Measurements from ENCODE around the gene DYRK1A.
A peak's percentile ranks its signal among the peaks of the same experiment; 100 is the strongest.

DYRK1A gene

DNA sequence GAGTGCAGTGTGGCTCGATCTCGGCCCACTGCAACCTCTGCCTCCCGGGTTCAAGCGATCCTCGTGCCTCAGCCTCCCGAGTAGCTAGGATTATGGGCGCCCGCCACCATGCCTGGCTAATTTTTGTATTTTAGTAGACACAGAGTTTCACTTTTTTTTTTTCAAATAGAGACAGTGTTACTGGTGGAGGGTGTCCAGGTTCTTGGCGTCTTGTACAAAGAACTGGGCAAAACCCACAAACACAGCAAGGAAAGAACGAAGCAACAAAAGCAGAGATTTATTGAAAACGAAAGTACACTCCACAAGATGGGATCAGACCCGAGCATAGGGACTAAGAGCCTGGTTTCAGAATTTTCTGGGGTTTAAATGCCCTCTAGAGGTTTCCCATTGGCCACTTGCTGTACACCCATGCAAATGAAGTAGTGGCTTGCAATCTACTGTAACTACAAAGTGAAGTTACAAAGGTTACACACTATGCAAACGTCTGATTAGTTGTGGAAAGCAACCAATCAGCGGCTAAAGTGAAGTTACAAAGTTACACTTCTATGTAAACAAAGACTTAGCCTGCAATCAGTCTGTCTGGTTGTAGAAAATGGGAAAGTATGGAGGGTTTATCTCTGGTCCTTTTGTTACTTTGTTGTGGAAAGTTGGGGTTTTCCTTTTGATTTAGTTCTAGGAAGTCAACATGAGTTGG is 199.1 kb downstream of the DYRK1A start:
- H3K36me3 ChIP-seq (ENCODE audit: insufficient read depth, low read length), result no peaks in the 10 kb centered on the region
- no peaks in the 10 kb centered on the region for H3K9me3 ChIP-seq (ENCODE audit: insufficient read depth, low read depth, low read length)
- peak overlapping the region; percentile 89 for H2AFZ ChIP-seq (ENCODE audit: low read length)
- no peak for TF ChIP-seq EZH2phosphoT487 (IDR thresholded peaks at IDR 0.05; ENCODE audit: borderline replicate concordance)
- TF ChIP-seq, protein P1, sequence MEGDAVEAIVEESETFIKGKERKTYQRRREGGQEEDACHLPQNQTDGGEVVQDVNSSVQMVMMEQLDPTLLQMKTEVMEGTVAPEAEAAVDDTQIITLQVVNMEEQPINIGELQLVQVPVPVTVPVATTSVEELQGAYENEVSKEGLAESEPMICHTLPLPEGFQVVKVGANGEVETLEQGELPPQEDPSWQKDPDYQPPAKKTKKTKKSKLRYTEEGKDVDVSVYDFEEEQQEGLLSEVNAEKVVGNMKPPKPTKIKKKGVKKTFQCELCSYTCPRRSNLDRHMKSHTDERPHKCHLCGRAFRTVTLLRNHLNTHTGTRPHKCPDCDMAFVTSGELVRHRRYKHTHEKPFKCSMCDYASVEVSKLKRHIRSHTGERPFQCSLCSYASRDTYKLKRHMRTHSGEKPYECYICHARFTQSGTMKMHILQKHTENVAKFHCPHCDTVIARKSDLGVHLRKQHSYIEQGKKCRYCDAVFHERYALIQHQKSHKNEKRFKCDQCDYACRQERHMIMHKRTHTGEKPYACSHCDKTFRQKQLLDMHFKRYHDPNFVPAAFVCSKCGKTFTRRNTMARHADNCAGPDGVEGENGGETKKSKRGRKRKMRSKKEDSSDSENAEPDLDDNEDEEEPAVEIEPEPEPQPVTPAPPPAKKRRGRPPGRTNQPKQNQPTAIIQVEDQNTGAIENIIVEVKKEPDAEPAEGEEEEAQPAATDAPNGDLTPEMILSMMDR (conservative IDR thresholded peaks at IDR 0.05; ENCODE audit: low read length), result no peak; the same call in 1 of the 2 replicates
- peaks cover 6% of the 10 kb centered on the region; the same call in 1 of the 2 replicates for H3K79me2 ChIP-seq (ENCODE audit: insufficient read depth, low read length)
- H3K9ac ChIP-seq (ENCODE audit: low read depth, low read length, poor library complexity, severe bottlenecking), result peak overlapping the region; percentile 41
- no peaks in the 10 kb centered on the region for H3K27me3 ChIP-seq (ENCODE audit: insufficient read depth, low read length, poor library complexity, severe bottlenecking)
- no peaks in the 10 kb centered on the region for H3F3A ChIP-seq (ENCODE audit: low read depth)
- H3K9me2 ChIP-seq (replicated peaks; ENCODE audit: low read depth, low read length), result no peaks in the 10 kb centered on the region
- H3K4me3 ChIP-seq (ENCODE audit: low read length, poor library complexity, severe bottlenecking), result peak overlapping the region; percentile 81
- no peaks in the 10 kb centered on the region for H4K20me1 ChIP-seq (ENCODE audit: insufficient read depth, low read length, poor library complexity, severe bottlenecking)
- H3K4me2 ChIP-seq (ENCODE audit: low read depth, low read length, poor library complexity, severe bottlenecking), result peak overlapping the region; percentile 89
- peaks cover 20% of the 10 kb centered on the region for H3K4me1 ChIP-seq (ENCODE audit: insufficient read depth, low read length, poor library complexity, severe bottlenecking)

DNA sequence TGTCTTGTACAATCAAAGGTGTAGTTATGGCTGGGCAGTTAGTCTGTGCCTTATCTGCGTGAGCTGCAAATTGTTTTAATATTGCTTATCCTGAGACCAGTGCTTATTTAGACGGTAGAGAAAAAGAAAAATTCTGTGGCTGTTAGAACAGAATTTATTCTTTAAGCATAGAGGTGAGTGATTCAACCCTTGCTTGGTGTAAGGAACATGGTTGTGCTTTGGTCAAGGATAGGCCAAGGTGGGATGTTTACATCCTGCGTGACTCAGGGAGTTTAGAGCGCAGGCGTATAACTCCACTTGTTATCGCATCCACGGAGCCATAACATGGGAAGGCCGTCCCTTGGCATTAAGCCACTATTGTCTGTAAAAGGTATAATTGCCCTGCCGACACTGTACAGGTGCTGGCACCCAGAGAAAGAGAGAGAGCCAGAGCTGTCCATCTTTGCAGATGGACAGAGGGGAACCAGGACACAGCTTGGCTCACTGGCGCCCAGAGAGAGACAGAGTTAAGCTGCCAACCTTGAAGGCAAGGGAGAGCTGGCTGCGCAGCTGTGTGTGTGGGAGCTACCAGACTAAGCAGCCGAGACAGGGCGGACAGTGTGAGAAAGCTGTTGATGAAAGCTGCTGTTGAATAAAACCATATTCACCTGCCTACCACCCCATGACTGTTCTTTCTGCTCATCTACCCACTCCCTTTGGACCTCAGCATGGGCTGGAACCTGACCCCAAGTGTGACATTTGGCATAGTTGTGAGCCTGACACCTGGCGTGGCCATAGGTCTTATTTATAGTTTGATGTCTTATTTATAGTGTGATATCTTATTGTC is 200.4 kb downstream of the DYRK1A start:
- no peaks in the 10 kb centered on the region for H3F3A ChIP-seq (ENCODE audit: low read depth)
- no peak overlapping the region for H3K4me3 ChIP-seq (ENCODE audit: low read length, poor library complexity, severe bottlenecking)
- no peaks in the 10 kb centered on the region for H3K9me2 ChIP-seq (replicated peaks; ENCODE audit: low read depth, low read length)
- peaks cover 6% of the 10 kb centered on the region; the same call in 1 of the 2 replicates for H3K79me2 ChIP-seq (ENCODE audit: insufficient read depth, low read length)
- no peaks in the 10 kb centered on the region for H3K9me3 ChIP-seq (ENCODE audit: insufficient read depth, low read depth, low read length)
- H3K4me2 ChIP-seq (ENCODE audit: low read depth, low read length, poor library complexity, severe bottlenecking), result no peak overlapping the region
- TF ChIP-seq EZH2phosphoT487 (IDR thresholded peaks at IDR 0.05; ENCODE audit: borderline replicate concordance), result no peak
- TF ChIP-seq, protein P1 (conservative IDR thresholded peaks at IDR 0.05; ENCODE audit: low read length), result no peak
- H2AFZ ChIP-seq (ENCODE audit: low read length), result no peak overlapping the region
- H3K27me3 ChIP-seq (ENCODE audit: insufficient read depth, low read length, poor library complexity, severe bottlenecking), result no peaks in the 10 kb centered on the region
- peaks cover 20% of the 10 kb centered on the region for H3K4me1 ChIP-seq (ENCODE audit: insufficient read depth, low read length, poor library complexity, severe bottlenecking)
- H4K20me1 ChIP-seq (ENCODE audit: insufficient read depth, low read length, poor library complexity, severe bottlenecking), result no peaks in the 10 kb centered on the region
- H3K9ac ChIP-seq (ENCODE audit: low read depth, low read length, poor library complexity, severe bottlenecking), result no peak overlapping the region
- H3K36me3 ChIP-seq (ENCODE audit: insufficient read depth, low read length), result no peaks in the 10 kb centered on the region

DNA sequence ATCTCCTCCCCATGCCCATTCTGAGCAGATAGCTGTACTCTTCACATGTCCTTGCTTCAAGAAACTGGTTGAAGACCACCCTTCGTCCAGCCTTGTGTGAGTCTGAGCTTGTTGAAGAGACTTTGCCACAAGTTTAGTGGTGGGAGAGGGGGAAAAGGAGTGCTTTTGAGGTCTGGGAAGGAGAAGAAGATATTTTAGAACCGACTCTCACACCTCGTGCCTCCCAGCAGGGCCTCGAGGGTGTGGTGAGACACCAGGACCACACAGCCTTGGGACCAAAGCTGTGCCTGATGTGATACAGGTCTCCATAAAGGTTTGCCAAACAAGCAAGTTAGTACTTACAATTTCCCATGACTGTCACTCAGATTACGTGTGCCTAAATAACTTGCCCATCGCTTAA is 201.8 kb downstream of the DYRK1A start:
- no peak overlapping the region for H3K4me2 ChIP-seq (ENCODE audit: low read depth, low read length, poor library complexity, severe bottlenecking)
- H3K9me3 ChIP-seq (ENCODE audit: insufficient read depth, low read depth, low read length), result no peaks in the 10 kb centered on the region
- H3F3A ChIP-seq (ENCODE audit: low read depth), result no peaks in the 10 kb centered on the region
- TF ChIP-seq, protein P1 (conservative IDR thresholded peaks at IDR 0.05; ENCODE audit: low read length), result no peak
- no peak for TF ChIP-seq EZH2phosphoT487 (IDR thresholded peaks at IDR 0.05; ENCODE audit: borderline replicate concordance)
- H3K79me2 ChIP-seq (ENCODE audit: insufficient read depth, low read length), result 0 out of 2 replicates have a peak, but pooled peaks cover under 1% of the 10 kb centered on the region
- H3K4me3 ChIP-seq (ENCODE audit: low read length, poor library complexity, severe bottlenecking), result no peak overlapping the region
- no peaks in the 10 kb centered on the region for H3K9me2 ChIP-seq (replicated peaks; ENCODE audit: low read depth, low read length)
- peaks cover 11% of the 10 kb centered on the region for H3K4me1 ChIP-seq (ENCODE audit: insufficient read depth, low read length, poor library complexity, severe bottlenecking)
- no peaks in the 10 kb centered on the region for H4K20me1 ChIP-seq (ENCODE audit: insufficient read depth, low read length, poor library complexity, severe bottlenecking)
- H3K27me3 ChIP-seq (ENCODE audit: insufficient read depth, low read length, poor library complexity, severe bottlenecking), result no peaks in the 10 kb centered on the region
- no peak overlapping the region for H2AFZ ChIP-seq (ENCODE audit: low read length)
- no peaks in the 10 kb centered on the region for H3K36me3 ChIP-seq (ENCODE audit: insufficient read depth, low read length)
- H3K9ac ChIP-seq (ENCODE audit: low read depth, low read length, poor library complexity, severe bottlenecking), result no peak overlapping the region
